ENCODE results near the gene HTRA2. TPM values are rescaled to one million over a fixed set of nuclear protein-coding genes. Genes with fewer than 3 reads are reported as not detected.
A peak's percentile ranks its signal among the peaks of the same experiment; 100 is the strongest.

Gene HTRA2
- total RNA-seq, 1 donor from 2014 or later: 31.4 TPM

DNA sequence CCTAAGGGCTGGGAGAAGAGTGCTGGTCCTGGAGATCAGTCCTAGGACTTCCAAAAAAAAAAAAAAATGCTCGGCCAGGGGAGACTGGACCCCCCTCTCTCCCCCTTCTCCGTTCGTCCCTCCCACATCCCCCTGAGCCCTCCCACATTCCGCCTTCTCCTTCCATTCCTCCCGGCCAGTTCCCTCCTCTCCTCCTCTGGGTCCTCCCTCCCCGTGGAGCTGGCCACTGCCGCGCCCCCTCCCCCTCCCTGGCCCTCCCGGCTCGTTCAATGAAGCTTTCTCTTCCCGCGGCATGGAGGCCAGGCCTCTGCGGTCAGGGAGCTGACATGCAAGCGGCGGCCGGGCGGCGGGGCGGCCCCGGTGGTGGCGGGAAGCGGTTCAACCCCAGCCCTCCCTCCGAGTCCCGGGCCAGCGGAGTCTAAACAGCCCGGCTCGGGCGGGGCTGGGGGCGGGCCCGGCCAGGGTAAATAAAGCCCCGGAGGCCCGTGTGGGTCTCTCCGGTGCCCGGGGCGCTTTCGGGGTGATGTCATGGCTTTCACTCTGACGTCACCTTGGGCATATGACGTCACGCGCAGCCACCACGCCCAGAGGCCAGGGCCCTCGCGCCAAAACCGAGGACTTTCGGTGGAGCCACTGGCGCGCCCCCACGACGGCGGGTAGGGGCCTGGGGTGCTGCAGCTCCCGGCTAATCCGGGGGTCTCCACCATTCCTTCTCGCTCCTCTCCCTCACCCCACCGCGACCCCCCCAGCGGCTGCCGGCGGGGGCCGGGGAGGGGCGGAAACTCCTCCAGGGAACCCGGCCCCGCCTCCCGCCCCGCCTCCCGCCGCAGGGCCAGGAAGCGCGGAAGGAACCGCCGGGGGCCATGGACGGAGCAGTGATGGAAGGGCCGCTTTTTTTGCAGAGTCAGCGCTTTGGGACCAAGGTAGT lies 24.4 kb downstream of the HTRA2 start, which contains the start of the genes DOK1 and LOXL3:
Gene DOK1, plus strand, starts transcription at position 829 of the 928 bp plus-strand sequence. Its CDS starts 35 bp downstream, at position 864.
Gene LOXL3, minus strand, starts transcription at position 51 of the 928 bp plus-strand sequence. CDS start 1,308 bp downstream, outside the sequence.
- DNase-seq (peak; percentile 95), ATAC-seq (peak; percentile 88)
- intact Hi-C loops (cut with DNase I): no loop called here
- TF ChIP-seq, protein P1, sequence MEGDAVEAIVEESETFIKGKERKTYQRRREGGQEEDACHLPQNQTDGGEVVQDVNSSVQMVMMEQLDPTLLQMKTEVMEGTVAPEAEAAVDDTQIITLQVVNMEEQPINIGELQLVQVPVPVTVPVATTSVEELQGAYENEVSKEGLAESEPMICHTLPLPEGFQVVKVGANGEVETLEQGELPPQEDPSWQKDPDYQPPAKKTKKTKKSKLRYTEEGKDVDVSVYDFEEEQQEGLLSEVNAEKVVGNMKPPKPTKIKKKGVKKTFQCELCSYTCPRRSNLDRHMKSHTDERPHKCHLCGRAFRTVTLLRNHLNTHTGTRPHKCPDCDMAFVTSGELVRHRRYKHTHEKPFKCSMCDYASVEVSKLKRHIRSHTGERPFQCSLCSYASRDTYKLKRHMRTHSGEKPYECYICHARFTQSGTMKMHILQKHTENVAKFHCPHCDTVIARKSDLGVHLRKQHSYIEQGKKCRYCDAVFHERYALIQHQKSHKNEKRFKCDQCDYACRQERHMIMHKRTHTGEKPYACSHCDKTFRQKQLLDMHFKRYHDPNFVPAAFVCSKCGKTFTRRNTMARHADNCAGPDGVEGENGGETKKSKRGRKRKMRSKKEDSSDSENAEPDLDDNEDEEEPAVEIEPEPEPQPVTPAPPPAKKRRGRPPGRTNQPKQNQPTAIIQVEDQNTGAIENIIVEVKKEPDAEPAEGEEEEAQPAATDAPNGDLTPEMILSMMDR (IDR thresholded peaks at IDR 0.05): no peak
- H3K4me3 ChIP-seq: peak within 1 kb of the TSS; percentile 88
- no peaks in the 10 kb centered on the region for H3K27me3 ChIP-seq
- peak within 1 kb of the TSS; percentile 88 for H3K27ac ChIP-seq
- peaks cover 18% of the 10 kb centered on the region for H3K4me1 ChIP-seq
- no peaks in the 10 kb centered on the region for H3K9me3 ChIP-seq
- H3K36me3 ChIP-seq: no peaks in the 10 kb centered on the region

DNA sequence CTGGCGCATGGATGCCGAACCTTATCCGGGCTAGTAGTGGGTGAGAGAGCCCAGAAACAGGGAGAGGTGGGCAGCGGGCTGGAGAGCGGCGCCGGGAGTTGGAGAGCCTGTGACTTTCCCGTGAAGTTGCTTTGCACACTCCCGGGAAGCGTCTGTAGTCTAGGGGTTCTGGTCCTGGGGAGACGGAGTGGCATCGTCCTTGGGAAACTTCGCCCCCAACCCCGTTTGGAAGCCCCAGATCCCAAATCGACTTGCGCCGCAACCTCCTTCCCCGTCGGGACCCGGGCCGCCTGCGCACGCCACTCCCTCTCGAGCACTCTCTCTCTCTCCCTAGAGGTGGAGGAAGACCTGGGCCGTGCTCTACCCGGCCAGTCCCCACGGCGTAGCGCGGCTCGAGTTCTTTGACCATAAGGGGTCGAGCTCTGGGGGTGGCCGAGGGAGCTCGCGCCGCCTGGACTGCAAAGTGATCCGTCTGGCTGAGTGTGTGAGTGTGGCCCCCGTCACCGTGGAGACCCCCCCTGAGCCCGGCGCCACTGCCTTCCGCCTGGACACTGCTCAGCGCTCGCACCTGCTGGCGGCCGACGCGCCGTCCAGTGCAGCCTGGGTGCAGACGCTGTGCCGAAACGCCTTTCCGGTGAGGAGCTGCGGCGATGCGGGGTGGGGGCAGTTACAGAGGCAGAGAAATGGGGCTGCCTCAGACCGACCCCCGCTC lies 25.2 kb downstream of the HTRA2 start:
- Histone ChIP-seq H3K4me1 (peaks cover 10% of the 10 kb centered on the region), H3K9me3 (no peaks in the 10 kb centered on the region), H3K27me3 (no peaks in the 10 kb centered on the region), H3K4me3 (peak overlapping the region; percentile 88), H3K27ac (peak overlapping the region; percentile 88), H3K36me3 (no peaks in the 10 kb centered on the region)
- intact Hi-C loops (cut with DNase I): no loop called here
- ATAC-seq (peak; percentile 74), DNase-seq (peak; percentile 87)
- TF ChIP-seq, protein P1 (IDR thresholded peaks at IDR 0.05): no peak

DNA sequence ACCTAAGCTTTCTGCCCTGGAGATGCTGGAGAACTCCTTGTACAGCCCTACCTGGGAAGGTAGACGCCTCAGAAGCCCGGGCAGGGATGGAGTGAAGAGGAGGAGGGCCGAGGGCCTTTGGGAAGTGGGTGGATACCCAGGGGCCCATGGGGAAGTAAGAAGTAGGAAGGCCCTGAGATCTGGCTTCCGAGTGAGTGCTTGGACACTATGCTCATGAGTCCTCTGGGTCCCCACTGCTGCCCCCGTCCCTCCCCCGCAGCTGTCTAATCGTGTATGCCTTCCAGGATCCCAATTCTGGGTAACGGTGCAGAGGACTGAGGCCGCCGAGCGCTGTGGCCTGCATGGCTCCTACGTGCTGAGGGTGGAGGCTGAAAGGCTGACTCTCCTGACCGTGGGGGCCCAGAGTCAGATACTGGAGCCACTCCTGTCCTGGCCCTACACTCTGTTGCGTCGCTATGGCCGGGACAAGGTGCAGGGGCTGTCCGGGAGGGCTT lies 25.9 kb downstream of the HTRA2 start:
- H3K36me3 ChIP-seq: no peaks in the 10 kb centered on the region
- DNase-seq (peak; percentile 72), ATAC-seq (peak; percentile 51)
- peak overlapping the region; percentile 88 for H3K27ac ChIP-seq
- H3K27me3 ChIP-seq: no peaks in the 10 kb centered on the region
- intact Hi-C loops (cut with DNase I): no loop called here
- H3K9me3 ChIP-seq: no peaks in the 10 kb centered on the region
- H3K4me3 ChIP-seq: peak overlapping the region; percentile 88
- TF ChIP-seq, protein P1 (IDR thresholded peaks at IDR 0.05): no peak
- H3K4me1 ChIP-seq: peaks cover 10% of the 10 kb centered on the region

DNA sequence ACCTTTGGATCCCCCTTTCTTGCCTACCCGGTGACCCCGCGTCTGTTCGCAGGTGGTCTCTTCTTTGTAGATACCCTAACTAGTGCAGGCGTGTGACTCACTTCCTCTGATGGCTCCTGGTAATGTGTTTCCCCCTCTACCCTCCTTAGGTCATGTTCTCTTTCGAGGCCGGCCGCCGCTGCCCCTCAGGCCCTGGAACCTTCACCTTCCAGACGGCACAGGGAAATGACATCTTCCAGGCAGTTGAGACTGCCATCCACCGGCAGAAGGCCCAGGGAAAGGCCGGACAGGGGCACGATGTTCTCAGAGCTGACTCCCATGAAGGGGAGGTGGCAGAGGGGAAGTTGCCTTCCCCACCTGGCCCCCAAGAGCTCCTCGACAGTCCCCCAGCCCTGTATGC lies 26.4 kb downstream of the HTRA2 start:
- Histone ChIP-seq H3K9me3 (no peaks in the 10 kb centered on the region), H3K4me3 (peak overlapping the region; percentile 88), H3K27ac (peak overlapping the region; percentile 88), H3K27me3 (no peaks in the 10 kb centered on the region), H3K36me3 (no peaks in the 10 kb centered on the region), H3K4me1 (peaks cover 10% of the 10 kb centered on the region)
- TF ChIP-seq, protein P1 (IDR thresholded peaks at IDR 0.05): no peak
- no peak for ATAC-seq
- DNase-seq: no peak
- intact Hi-C loops (cut with DNase I): no loop called here

DNA sequence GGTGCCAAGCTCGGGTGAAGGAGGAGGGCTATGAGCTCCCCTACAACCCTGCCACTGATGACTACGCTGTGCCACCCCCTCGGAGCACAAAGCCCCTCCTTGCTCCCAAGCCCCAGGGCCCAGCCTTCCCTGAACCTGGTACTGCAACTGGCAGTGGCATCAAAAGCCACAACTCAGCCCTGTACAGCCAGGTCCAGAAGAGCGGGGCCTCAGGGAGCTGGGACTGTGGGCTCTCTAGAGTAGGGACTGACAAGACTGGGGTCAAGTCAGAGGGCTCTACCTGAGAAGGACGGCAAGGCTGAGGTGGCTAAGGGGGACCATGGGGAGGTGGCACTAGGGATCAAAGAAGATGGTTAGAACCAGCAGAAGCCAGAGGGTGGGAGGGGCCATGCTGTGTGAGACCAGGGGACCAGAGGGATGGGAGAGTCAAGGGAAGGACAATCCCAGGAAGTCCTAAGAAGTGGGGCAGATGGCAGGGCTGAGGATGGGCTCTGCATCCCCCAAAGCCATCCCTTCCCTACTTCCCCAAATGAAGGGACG lies 27.2 kb downstream of the HTRA2 start:
- no peaks in the 10 kb centered on the region for H3K36me3 ChIP-seq
- no peaks in the 10 kb centered on the region for H3K9me3 ChIP-seq
- peaks cover 10% of the 10 kb centered on the region for H3K4me1 ChIP-seq
- H3K4me3 ChIP-seq: no peak overlapping the region
- no peak for DNase-seq
- no peak for ATAC-seq
- intact Hi-C loops (cut with DNase I): no loop called here
- H3K27me3 ChIP-seq: no peaks in the 10 kb centered on the region
- no peak overlapping the region for H3K27ac ChIP-seq
- TF ChIP-seq, protein P1 (IDR thresholded peaks at IDR 0.05): no peak
